ENCODE measurements around the gene ZC2HC1B. TPM values are rescaled to one million over a fixed set of nuclear protein-coding genes. Genes with fewer than 3 reads are reported as not detected.

ZC2HC1B gene
- polyA plus RNA-seq, 3 donors = not detected

GRCh38 chr6:143957679-143958274, 93.5 kb downstream of the ZC2HC1B start:
- no peak overlapping the region for H3K27ac ChIP-seq (ENCODE audit: low read depth in 1 of 2, low read length in 2 of 2)
- TF ChIP-seq CTCF (IDR thresholded peaks at IDR 0.05) = no peak

GRCh38 chr6:143958839-143959399, 94.6 kb downstream of the ZC2HC1B start:
- DNase-seq = no peak
- Histone ChIP-seq H3K4me3 (replicated peaks in 1 of 3; ENCODE audit: low read depth in 2 of 3, low read length in 3 of 3) (no peak overlapping the region), H3K9ac (ENCODE audit: insufficient read depth, low read length, poor library complexity, severe bottlenecking) (no peak overlapping the region), H3K79me2 (ENCODE audit: insufficient read depth, low read length) (no peaks in the 10 kb centered on the region), H3K27me3 (ENCODE audit: control insufficient read depth in 2 of 2, insufficient read depth in 2 of 2, low read length in 2 of 2) (no peaks in the 10 kb centered on the region), H2AFZ (ENCODE audit: insufficient read depth, low read depth, low read length, poor library complexity, severe bottlenecking) (no peak overlapping the region), H3K4me1 (ENCODE audit: control insufficient read depth in 1 of 2, insufficient read depth in 2 of 2, low read length in 2 of 2) (no peaks in the 10 kb centered on the region), H3K27ac (ENCODE audit: low read depth in 1 of 2, low read length in 2 of 2) (no peak overlapping the region), H3K36me3 (replicated peaks in 1 of 2; ENCODE audit: control insufficient read depth in 1 of 2, insufficient read depth in 2 of 2, low read length in 2 of 2) (peaks cover 0 to 23% of the 10 kb centered on the region in 2 donors), H3K4me2 (replicated peaks; ENCODE audit: extremely low read depth, low read length, poor library complexity, severe bottlenecking) (no peak overlapping the region), H3K9me3 (replicated peaks in 1 of 2; ENCODE audit: control insufficient read depth in 1 of 2, insufficient read depth in 1 of 2, low read length in 2 of 2) (no peaks in the 10 kb centered on the region), H4K20me1 (ENCODE audit: insufficient read depth, low read length) (no peaks in the 10 kb centered on the region)
- Mint-ChIP-seq H3K9me3 (no peaks in the 10 kb centered on the region), H3K36me3 (peaks cover 19 to 40% of the 10 kb centered on the region in 2 donors), H3K4me3 (no peak overlapping the region), H3K27me3 (ENCODE audit: low read depth in 3 of 3) (peaks cover 0 to 2% (median 0%) of the 10 kb centered on the region in 3 donors), H3K27ac (no peak overlapping the region), H3K4me1 (no peaks in the 10 kb centered on the region)
- no peak for TF ChIP-seq CTCF (IDR thresholded peaks at IDR 0.05)
- WGBS (ENCODE audit: insufficient coverage) = 100% methylated on average over 11 of the region's 11 CpGs
- intact Hi-C loops (cut with micrococcal nuclease) = loop anchor here in 1 of 2 donors (10.0 kb wide), 1 partner anchor 394 kb away; no protein-coding TSS in a partner anchor

More at GRCh38 chr6:143957679-143958274, 93.5 kb downstream of the ZC2HC1B start:
- no peak overlapping the region for H2AFZ ChIP-seq (ENCODE audit: insufficient read depth, low read depth, low read length, poor library complexity, severe bottlenecking)
- no peak for DNase-seq
- no peaks in the 10 kb centered on the region for H3K27me3 ChIP-seq (ENCODE audit: control insufficient read depth in 2 of 2, insufficient read depth in 2 of 2, low read length in 2 of 2)
- no peak overlapping the region for H3K4me2 ChIP-seq (replicated peaks; ENCODE audit: extremely low read depth, low read length, poor library complexity, severe bottlenecking)
- Mint-ChIP-seq H3K36me3 (peaks cover 17 to 29% of the 10 kb centered on the region in 2 donors), H3K27me3 (ENCODE audit: low read depth in 3 of 3) (peaks cover 0 to 2% (median 0%) of the 10 kb centered on the region in 3 donors), H3K4me1 (no peaks in the 10 kb centered on the region), H3K4me3 (no peak overlapping the region), H3K27ac (no peak overlapping the region), H3K9me3 (no peaks in the 10 kb centered on the region)
- H4K20me1 ChIP-seq (ENCODE audit: insufficient read depth, low read length) = no peaks in the 10 kb centered on the region
- H3K4me3 ChIP-seq (replicated peaks in 1 of 3; ENCODE audit: low read depth in 2 of 3, low read length in 3 of 3) = no peak overlapping the region
- intact Hi-C loops (cut with micrococcal nuclease) = loop anchor here in 1 of 2 donors (10.0 kb wide), 1 partner anchor 393 kb away; no protein-coding TSS in a partner anchor
- no peaks in the 10 kb centered on the region for H3K9me3 ChIP-seq (replicated peaks in 1 of 2; ENCODE audit: control insufficient read depth in 1 of 2, insufficient read depth in 1 of 2, low read length in 2 of 2)
- no peaks in the 10 kb centered on the region for H3K79me2 ChIP-seq (ENCODE audit: insufficient read depth, low read length)
- H3K36me3 ChIP-seq (replicated peaks in 1 of 2; ENCODE audit: control insufficient read depth in 1 of 2, insufficient read depth in 2 of 2, low read length in 2 of 2) = peaks cover 0 to 21% of the 10 kb centered on the region in 2 donors
- H3K9ac ChIP-seq (ENCODE audit: insufficient read depth, low read length, poor library complexity, severe bottlenecking) = no peak overlapping the region
- WGBS (ENCODE audit: insufficient coverage) = 100% methylated on average over 2 of the region's 4 CpGs
- H3K4me1 ChIP-seq (ENCODE audit: control insufficient read depth in 1 of 2, insufficient read depth in 2 of 2, low read length in 2 of 2) = no peaks in the 10 kb centered on the region

All from CD14-positive monocyte (primary cell).